OCI-LY1 (cell line): ENCODE measurements around the gene SYTL1.

Source experiments
- H2AFZ ChIP-seq: fragments of 200-600 bp; sonication (generic), shearing (Covaris generic); 2 replicates; pipeline ENCODE4 v1.6.0; 2014; ENCODE audit warnings: antibody characterized with exemption, mild to moderate bottlenecking, low read length
- H3F3A ChIP-seq: fragments of 200-600 bp; sonication (generic), shearing (Covaris generic); 2 replicates; pipeline ENCODE4 v1.6.0; 2014; ENCODE audit warnings: mild to moderate bottlenecking, antibody characterized with exemption, low read length, moderate library complexity; ENCODE audit not compliant: insufficient read depth
- H3K27ac ChIP-seq: fragments of 200-600 bp; sonication (generic); 2 replicates; pipeline ENCODE4 v1.5.1; 2014; ENCODE audit warnings: low read length, mixed run types, mild to moderate bottlenecking, low read depth; ENCODE audit not compliant: poor library complexity, severe bottlenecking
- H3K27me3 ChIP-seq: fragments of 200-600 bp; sonication (generic); 2 replicates; pipeline ENCODE4 v1.6.0; 2014; ENCODE audit warnings: antibody characterized with exemption, mild to moderate bottlenecking, low read length, moderate library complexity; ENCODE audit not compliant: insufficient read depth
- H3K36me3 ChIP-seq: fragments of 200-600 bp; sonication (generic); 2 replicates; pipeline ENCODE4 v1.6.1; 2014; ENCODE audit warnings: mild to moderate bottlenecking, antibody characterized with exemption, low read length, moderate library complexity, mixed read lengths; ENCODE audit not compliant: insufficient read depth
- H3K4me1 ChIP-seq: fragments of 200-600 bp; sonication (generic); 2 replicates; pipeline ENCODE4 v1.5.1; 2014; ENCODE audit warnings: mild to moderate bottlenecking, low read length, moderate library complexity; ENCODE audit not compliant: insufficient read depth, severe bottlenecking
- H3K4me2 ChIP-seq: fragments of 200-600 bp; sonication (generic), shearing (Covaris generic); 2 replicates; pipeline ENCODE4 v1.6.1; 2014; ENCODE audit warnings: low read length
- H3K4me3 ChIP-seq: fragments of 200-600 bp; sonication (generic); 2 replicates; pipeline ENCODE4 v1.5.1; 2014; ENCODE audit warnings: low read length, low read depth, mild to moderate bottlenecking, mixed read lengths; ENCODE audit not compliant: poor library complexity, severe bottlenecking
- H3K79me2 ChIP-seq: fragments of 200-600 bp; shearing (Covaris generic); 2 replicates; pipeline ENCODE4 v1.6.1; 2016; ENCODE audit warnings: mixed run types, low read length, mixed read lengths; ENCODE audit not compliant: insufficient read depth
- H3K9ac ChIP-seq: fragments of 200-600 bp; sonication (generic), shearing (Covaris generic); 2 replicates; pipeline ENCODE4 v1.6.1; 2014; ENCODE audit warnings: mild to moderate bottlenecking, low read length, mixed read lengths
- H3K9me2 ChIP-seq: fragments of 200-600 bp; sonication (generic), shearing (Covaris generic); 2 replicates; pipeline ENCODE4 v1.6.1; 2014; ENCODE audit warnings: low read depth, mild to moderate bottlenecking, low read length, mixed read lengths
- H3K9me3 ChIP-seq: fragments of 200-600 bp; shearing (Covaris generic); 2 replicates; pipeline ENCODE4 v1.6.1; 2014; ENCODE audit warnings: low read length, mixed read lengths
- H4K20me1 ChIP-seq: fragments of 200-600 bp; sonication (generic), shearing (Covaris generic); 2 replicates; pipeline ENCODE4 v1.6.0; 2016; ENCODE audit warnings: mild to moderate bottlenecking, low read length; ENCODE audit not compliant: insufficient read depth
- EZH2 ChIP-seq: fragments of 200-600 bp; sonication (generic), shearing (Covaris generic); IDR thresholded peaks from 2 replicates; pipeline ENCODE4 v1.8.0; 2017; ENCODE audit warnings: borderline replicate concordance, mixed run types, mild to moderate bottlenecking, antibody characterized with exemption, low read length, moderate library complexity, mixed read lengths
- TF ChIP-seq, protein P1 (sequence below): fragments of 200-600 bp; sonication (generic), shearing (Covaris generic); IDR thresholded peaks from 2 replicates; pipeline ENCODE4 v1.5.1; 2017; ENCODE audit warnings: mild to moderate bottlenecking, antibody characterized with exemption, low read length, moderate library complexity, mixed read lengths

Gene SYTL1

GRCh38 chr1:27392096-27392777 lies 50.4 kb downstream of the SYTL1 start, which contains the start of gene GPR3:
Gene GPR3 (plus strand): TSS chr1:27392622. CDS start chr1:27393799, 1,177 bp downstream.
- Histone ChIP-seq H3K27me3 (no peaks in the 10 kb centered on the region), H3K4me3 (peak within 1 kb of the TSS; percentile 64), H3K9me3 (no peaks in the 10 kb centered on the region), H4K20me1 (no peaks in the 10 kb centered on the region), H3K36me3 (no peaks in the 10 kb centered on the region), H2AFZ (no peak within 1 kb of the TSS), H3K4me1 (peaks cover 18% of the 10 kb centered on the region), H3K9ac (peak within 1 kb of the TSS; percentile 58), H3F3A (no peaks in the 10 kb centered on the region), H3K27ac (no peak within 1 kb of the TSS), H3K4me2 (peak within 1 kb of the TSS; percentile 81), H3K79me2 (no peaks in the 10 kb centered on the region), H3K9me2 (no peaks in the 10 kb centered on the region)
- no peak for TF ChIP-seq EZH2
- TF ChIP-seq, protein P1, sequence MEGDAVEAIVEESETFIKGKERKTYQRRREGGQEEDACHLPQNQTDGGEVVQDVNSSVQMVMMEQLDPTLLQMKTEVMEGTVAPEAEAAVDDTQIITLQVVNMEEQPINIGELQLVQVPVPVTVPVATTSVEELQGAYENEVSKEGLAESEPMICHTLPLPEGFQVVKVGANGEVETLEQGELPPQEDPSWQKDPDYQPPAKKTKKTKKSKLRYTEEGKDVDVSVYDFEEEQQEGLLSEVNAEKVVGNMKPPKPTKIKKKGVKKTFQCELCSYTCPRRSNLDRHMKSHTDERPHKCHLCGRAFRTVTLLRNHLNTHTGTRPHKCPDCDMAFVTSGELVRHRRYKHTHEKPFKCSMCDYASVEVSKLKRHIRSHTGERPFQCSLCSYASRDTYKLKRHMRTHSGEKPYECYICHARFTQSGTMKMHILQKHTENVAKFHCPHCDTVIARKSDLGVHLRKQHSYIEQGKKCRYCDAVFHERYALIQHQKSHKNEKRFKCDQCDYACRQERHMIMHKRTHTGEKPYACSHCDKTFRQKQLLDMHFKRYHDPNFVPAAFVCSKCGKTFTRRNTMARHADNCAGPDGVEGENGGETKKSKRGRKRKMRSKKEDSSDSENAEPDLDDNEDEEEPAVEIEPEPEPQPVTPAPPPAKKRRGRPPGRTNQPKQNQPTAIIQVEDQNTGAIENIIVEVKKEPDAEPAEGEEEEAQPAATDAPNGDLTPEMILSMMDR = peak; percentile 63

DNA sequence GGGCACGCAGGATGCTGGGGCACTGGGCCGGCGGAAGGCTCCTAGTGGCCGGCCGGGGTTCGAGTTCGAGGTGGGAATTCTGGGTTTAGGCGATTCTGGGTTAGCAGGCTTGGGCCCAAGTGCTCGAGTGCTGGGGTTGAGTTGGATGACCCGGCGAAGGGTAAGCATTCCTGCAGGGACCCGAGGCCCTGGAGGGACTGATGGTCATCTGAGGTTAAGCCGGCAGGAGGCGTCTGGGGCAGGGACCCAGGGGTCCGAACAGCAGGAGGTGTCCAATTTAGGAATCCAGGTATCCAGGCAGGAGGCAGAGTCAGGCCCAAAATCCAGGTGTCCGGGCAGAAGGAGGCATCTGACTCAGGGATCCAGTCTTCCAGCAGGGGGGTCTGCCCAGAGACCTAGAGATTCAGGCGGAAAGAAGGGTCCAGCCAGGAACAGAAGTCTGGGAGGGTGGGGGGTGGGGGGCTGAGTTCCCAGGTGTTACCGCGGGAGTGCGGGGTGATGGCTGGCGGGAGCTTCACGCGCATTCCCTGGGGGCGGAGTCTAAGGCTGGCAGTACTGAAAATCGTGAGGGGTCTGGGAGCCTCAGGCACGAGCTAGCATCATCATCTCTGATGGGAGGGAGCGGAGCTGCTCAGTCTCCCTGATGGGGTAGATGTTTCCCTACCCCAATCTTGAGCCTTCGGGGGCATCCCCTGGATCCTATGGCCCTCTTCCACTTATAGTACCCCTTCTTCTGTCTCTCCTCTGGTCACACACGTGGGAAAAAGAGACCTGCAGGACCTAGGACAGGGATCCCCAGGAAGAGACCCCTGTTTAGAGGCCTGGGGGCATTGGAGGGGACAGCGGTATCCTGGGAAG lies 51.2 kb downstream of the SYTL1 start:
- Histone ChIP-seq H3K4me1 (peaks cover 18% of the 10 kb centered on the region), H3K9ac (peak overlapping the region; percentile 58), H3K79me2 (no peaks in the 10 kb centered on the region), H3K9me3 (no peaks in the 10 kb centered on the region), H2AFZ (no peak overlapping the region), H3K27me3 (no peaks in the 10 kb centered on the region), H3K4me3 (peak overlapping the region; percentile 64), H4K20me1 (no peaks in the 10 kb centered on the region), H3F3A (no peaks in the 10 kb centered on the region), H3K9me2 (no peaks in the 10 kb centered on the region), H3K36me3 (no peaks in the 10 kb centered on the region), H3K4me2 (peak overlapping the region; percentile 81), H3K27ac (no peak overlapping the region)
- TF ChIP-seq, protein P1 = no peak
- no peak for TF ChIP-seq EZH2

GRCh38 chr1:27393641-27394281 lies 51.9 kb downstream of the SYTL1 start:
- Histone ChIP-seq H3K27me3 (no peaks in the 10 kb centered on the region), H4K20me1 (no peaks in the 10 kb centered on the region), H3K4me2 (no peak overlapping the region), H3K9me3 (no peaks in the 10 kb centered on the region), H3K4me1 (peaks cover 18% of the 10 kb centered on the region), H3F3A (no peaks in the 10 kb centered on the region), H3K36me3 (no peaks in the 10 kb centered on the region), H2AFZ (no peak overlapping the region), H3K4me3 (no peak overlapping the region), H3K79me2 (no peaks in the 10 kb centered on the region), H3K9ac (no peak overlapping the region), H3K27ac (no peak overlapping the region), H3K9me2 (no peaks in the 10 kb centered on the region)
- no peak for TF ChIP-seq EZH2
- TF ChIP-seq, protein P1 = no peak
